SW480 (cell line): Measurements from ENCODE around the gene DYNC1H1.

Experiments used
- DNase-seq: peaks from one replicate; pipeline ENCODE4 v3.0.0-alpha.2; 2016; ENCODE audit warnings: low spot score

Gene DYNC1H1

DNA sequence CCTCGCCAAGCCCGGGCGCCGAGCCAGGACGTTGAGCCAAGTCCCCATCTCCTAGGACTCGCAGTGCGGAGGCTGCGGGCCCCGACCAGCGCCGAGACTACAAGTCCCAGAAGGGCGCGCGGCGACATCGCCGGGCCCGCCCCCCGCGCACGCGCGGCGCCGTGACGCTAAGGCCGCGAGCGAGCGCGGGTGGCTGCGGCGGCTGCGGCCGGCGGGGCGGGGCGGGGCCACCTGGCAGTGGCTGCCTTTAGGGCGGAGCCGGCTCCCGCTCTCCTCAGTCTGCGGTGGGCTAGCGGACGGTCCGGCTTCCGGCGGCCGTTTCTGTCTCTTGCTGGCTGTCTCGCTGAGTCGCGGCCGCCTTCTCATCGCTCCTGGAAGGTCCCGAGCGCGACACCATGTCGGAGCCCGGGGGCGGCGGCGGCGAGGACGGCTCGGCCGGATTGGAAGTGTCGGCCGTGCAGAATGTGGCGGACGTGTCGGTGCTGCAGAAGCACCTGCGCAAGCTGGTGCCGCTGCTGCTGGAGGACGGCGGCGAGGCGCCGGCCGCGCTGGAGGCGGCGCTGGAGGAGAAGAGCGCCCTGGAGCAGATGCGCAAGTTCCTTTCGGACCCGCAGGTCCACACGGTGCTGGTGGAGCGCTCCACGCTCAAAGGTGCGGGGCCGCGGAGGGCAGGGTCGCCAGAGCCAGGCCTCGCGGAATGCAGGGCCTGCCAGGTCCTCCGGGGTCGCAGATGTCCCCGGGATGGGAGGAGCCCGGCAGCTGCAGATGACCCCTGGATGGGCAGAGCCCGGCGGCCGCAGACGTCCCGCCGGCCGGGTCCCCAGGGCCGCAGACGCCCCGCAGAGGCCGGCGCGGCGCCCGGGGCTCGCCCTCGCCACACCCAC is at the start of gene DYNC1H1:
Gene DYNC1H1, plus strand, starts transcription at position 277 of the 884 bp plus-strand sequence. Its CDS starts 119 bp downstream, at position 396.
- DNase-seq, result peak; percentile 91

DNA sequence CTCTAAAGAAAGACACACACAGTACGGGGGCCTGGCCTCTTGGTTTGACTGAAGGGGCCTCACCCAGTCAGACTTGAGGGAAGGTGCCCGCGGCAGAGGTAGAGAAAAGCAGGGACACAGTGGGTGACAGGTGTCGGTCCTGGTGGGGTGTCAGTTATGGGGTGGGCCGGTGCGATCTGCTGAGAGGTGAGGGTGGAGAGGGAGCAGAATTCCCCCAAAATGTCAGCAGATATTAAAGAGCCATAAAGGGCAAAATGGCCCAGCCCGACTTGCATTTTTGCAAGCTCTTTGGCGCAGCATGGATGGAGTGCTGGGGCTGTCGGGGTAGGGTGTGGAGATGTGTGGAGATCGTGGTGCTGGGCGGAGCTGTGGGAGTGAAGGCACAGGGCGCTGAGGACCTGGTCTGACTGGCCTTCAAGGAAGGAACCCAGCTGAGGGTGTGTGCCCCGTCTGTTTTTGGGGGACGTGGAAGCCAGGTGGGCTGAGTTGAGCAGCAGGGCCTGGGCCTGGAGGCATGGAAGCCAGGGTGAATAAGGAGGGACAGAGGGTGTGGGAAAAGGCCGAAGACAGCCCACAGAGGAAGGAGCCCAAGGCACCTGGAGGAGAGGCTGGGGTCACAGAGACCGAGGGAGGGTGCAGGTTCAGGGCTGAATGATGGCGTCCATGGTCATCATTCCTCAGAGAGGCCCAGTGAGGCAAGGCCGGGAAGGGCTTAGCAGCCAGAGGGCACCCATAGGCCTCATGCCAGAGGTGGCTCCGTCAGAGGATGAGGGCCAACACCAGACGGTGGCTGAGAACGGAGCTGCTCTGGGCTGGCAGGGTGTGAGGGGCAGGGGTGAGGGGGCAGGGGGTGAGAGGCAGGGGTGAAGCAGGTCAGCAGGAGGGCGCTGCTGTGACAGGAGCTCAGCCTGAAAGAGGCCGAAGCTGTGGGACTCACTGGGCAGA is 48.2 kb upstream of the DYNC1H1 start:
- no peak for DNase-seq

DNA sequence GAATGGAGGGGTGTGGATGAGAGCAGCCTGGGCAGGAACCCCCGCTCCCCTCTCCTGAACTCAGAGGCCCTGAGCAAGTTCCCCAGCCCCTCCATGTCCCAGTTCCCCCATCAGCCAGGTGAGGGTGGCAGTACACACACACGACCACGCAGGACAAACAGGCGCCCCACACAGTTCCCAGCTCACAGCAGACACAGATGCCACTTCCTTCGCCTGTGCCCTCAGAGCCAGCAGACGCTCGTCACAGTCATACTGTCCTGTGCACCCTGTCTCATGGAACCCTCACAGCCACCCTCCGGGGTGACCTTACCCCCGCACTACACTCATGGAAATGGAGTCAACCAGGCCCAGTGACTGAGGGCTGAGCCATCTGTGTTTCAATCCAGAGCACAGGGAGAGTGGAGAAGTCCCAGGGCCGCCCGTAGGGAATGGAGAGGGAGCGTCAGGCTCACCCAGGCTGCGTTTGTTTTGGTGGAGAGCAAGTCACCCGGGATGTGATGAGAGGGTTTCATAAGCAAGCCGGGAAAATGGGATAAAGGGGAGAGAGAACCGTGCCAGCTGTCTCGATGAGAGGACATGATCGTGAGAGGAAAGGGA is 47.5 kb upstream of the DYNC1H1 start:
- no peak for DNase-seq

DNA sequence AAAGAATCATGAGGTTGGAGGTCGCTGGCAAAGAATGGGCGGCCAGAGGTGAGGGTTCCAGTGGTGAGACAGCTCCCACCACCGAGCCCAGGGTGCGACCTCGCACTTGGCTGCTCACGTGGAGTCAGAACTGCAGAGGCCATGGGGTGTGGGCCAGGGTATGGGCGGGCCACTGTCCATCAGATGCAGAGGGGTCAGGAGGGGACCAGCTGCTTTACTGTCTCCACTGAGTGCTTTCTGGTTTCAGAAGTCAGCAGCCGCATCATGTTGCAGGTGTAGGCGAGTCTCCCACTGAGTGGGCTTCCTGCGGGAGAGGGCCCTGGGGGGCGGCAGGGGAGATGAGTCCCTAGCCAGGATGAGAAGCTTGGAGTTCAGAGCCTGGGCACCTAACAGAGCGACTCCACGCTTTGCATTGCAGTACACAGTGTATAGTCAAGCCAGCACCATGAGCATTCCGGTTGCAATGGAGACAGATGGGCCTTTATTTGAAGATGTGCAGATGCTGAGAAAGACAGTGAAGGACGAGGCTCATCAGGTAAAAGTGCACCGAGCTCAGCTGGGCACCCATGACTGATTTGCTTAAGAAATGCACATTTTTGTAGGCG is 46.9 kb upstream of the DYNC1H1 start:
- DNase-seq, result no peak

DNA sequence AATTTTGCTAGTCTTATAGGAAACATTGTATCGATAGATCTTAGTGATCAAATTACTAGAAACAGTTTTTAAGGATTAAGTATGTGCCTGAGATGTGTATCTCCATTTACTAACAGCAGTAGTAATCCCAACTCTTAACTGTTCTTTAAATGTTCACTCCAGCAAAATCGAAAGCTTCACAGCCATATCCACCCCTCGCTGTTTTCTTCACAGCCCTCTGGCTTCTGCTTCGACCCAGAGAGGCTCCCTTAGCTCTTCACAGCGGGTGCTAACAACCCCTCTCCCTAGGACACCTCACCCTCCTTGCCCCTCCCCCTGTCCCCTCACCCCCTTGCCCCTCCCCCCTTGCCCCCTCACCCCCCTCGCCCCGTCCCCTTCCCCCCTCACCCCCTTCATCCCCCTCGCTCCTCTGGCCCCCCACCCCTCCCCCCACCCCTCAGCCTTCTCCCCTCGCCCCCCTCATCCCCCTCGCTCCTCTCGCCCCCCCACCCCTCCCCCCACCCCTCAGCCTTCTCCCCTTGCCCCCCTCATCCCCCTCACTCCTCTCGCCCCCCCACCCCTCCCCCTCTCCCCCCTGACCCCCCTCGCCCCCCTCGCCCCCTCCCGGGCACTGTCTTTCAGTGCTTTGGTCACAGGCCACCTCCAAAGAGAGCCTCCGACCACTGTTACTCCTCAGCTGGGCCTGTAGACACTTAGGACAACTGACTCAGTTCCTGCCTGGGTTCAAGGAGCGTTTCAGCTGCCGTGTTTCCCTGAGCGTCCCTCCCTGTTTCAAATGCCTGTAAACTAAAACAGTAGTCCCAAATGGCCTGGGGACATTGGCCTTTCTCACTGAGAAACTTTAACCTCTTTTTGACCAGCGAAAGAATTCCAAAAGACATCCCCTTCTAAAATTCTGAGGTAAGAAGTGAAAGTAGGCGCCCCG is 46.0 kb upstream of the DYNC1H1 start:
- no peak for DNase-seq

DNA sequence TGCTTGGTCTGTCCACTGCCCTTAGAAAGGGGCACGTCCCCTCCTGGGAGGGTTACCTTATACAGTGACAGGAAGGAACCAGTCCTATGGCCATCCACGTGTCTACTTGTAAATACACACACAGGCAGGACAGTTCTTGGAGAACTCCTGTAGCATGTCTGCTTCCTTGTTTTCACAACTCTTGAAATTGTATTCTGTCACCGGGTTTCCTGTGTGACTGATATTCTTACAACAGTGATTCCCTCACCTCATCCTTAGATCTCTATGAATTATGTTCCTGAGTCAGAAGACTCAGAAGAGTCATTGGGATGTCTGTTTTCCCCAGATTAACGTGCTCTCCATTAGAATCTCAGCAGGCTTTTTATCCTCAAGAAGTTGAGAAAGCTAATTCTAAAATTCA is 44.1 kb upstream of the DYNC1H1 start:
- no peak for DNase-seq

DNA sequence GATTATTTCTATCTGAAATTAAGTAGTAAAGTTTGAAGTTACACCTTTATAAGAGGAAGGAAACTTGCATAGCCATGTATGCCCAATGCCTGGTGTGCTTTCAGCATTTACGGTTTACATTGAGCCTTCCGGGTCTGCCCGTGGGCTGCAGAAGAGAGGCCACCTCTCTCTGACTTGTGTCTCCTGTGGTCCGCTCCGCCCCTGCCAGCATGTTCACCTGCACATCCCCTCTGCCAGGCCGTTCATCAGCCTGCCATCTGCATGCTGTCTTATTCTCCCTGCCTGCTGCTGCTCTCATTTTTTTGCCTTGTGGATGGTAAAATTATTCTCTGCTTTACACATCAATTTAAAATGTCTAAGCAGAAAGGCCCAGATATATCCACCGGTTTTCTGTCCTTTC is 41.5 kb upstream of the DYNC1H1 start:
- DNase-seq, result no peak

DNA sequence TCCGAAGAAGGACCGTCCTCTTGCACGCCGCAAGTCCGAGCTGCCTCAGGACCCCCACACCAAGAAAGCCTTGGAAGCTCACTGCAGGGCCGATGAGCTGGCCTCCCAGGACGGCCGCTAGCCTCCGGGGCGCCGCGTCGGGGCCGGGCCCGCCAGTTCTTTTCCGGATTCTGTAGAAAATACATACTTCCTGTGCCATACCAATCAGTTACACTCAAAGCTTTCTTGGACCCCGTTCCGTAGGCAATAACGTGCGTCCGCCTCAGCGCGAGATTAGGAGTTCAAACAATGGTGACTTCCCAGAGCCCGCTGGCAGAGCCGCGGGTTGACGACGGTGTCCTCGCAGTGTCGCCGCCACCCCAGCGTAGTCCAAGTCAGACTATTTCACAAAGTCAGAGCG is 39.2 kb upstream of the DYNC1H1 start:
- no peak for DNase-seq

DNA sequence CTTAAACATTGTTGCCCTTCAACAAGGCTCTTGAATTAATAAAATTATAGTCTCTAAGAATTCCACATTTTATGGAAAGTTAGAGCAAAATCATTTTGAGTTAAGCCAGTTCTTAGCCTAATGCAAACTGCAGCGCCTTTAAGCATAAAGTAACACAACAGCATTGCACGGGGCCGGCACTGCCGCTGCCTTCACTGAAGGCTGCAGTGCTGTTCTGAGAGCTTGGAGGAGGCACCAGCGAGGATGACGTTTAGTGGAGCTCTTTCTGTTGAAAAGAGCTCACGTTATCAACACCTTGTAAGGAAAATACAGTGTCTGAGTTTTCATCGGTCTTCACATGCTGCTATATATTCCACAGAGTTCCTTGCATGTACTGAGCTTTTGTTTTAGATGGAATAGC is 38.3 kb upstream of the DYNC1H1 start:
- no peak for DNase-seq

DNA sequence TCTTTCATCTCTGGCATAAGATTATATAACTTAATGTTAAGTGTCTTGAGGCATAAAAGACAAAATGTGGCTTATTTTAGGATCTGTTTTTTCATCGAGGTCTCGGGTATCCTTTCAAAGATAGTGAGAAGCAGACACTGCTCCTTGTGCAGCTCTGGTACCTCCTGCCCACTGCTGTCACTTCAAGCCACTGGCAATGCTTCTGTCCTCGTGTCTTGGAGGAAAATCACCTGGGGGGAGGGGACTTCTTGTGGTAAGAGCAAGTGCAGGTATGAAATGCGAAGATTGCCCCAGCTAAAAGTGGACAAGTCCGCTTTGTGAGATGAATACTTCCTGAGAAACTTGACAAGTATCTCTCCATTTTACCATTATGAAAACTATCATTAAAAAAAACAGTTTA is 37.8 kb upstream of the DYNC1H1 start:
- DNase-seq, result no peak

DNA sequence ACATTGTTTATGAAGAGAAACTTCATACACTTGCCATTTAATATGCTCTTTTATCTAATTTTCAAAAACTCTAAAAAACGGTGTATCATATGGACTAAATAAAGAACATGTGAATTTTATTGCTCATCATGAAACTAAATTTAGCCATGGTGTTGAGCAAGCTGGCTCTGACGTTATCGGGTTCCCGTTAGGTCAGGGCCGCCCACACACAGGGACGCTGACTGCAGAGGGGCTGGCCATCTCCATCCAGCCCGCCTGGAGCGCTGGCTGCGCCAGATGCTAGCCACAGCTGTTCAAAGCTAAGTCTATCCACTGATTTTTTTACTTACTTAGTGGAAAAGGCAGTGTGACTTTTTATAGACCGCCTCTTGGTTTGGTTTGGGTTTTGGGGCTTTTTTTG is 36.5 kb upstream of the DYNC1H1 start:
- DNase-seq, result no peak

DNA sequence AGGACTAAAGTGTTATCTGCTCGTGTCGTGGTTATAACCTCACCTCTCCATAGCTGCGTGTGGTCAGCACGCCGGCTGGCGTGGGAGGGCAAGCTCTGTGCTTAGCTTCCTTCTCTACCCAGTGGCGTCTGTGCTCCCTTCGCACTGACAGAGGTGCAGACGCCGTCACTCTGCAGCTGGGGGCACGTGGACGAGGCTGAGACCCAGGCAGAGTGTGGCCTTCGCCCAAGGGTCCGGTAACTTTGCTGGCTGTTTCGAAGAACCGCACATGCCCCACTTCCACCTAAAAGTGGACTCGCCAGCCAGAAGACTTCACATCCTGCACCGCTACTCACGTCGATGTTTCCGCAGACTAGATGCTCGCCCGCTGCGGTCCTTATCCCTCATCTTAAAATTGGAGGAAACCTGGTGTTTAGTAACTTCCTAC is 35.9 kb upstream of the DYNC1H1 start:
- DNase-seq, result no peak

DNA sequence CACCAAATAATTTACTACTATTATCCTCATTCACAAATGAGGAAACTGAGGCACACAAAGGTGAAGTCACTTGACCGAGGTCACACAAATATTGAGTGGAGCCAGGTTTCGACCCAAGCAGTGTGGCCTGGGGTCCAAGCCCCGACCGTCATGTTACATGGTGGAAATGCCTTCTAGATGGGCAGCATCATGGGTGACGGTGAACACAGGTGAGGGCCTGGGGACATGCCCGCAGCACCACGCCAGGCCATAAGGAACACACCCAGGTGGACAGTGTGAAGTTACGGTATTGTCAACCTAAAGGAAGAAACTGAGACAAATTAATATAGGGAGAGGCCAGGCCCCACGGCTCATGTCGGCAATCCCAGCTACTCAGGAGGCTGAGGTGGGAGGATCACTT is 35.3 kb upstream of the DYNC1H1 start:
- DNase-seq, result no peak

DNA sequence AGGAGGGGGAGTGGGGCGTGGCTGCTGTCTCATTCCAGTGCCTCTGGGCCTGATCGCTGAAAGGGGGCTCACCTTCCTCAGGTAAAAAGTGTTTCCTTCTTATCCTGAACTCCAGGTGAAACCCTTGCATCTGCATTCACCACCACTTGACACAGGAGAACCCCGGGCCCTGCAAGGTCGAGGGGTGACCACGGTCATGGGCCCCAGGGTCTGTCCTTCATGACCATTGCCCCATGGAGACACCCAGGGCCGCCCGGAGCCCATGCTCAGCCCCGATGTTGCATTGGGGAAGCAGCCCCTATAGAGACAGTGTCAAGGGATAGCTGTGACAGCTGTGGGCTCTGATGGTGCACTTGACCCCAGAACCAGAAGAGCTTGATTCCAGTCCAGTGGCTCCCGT is 34.4 kb upstream of the DYNC1H1 start:
- DNase-seq, result no peak

DNA sequence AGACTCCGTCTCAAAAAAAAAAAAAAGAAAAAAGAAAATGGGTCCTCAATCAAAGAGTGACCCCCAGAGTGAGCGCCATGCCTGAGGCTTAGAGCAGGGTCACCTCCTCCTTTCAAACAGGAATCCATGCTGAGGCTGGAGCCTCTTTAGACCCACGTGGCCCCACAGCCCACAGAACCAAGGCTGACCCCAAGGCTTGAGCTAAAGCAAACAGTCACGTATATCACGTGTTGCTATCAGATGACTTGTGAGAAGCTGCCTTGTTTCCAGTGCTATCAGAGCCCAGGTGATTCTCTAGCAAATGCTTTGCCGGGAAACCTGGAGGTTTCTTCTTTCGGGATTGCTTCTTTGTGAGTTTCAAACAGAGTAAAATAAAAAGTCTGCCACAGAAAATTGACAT is 31.7 kb upstream of the DYNC1H1 start:
- no peak for DNase-seq

DNA sequence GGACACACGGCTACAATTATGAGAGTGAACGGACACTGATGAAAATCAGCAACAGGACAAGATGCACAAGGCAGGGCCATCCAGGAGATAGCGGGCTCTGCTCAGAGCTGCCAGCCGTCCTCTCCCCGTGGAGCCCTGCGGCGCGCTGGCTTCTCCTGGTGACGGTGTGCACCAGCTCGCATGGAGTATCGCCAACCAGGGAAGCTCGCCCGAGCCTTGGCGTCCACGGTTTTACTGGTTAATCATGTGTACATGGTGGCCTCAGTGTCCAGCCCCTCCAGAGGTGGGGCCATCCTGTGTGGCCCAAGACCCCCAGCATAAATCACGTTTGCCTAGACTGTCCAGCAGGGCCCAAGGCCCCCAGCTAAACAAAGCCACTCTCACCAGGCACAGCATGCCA is 31.2 kb upstream of the DYNC1H1 start:
- DNase-seq, result no peak

DNA sequence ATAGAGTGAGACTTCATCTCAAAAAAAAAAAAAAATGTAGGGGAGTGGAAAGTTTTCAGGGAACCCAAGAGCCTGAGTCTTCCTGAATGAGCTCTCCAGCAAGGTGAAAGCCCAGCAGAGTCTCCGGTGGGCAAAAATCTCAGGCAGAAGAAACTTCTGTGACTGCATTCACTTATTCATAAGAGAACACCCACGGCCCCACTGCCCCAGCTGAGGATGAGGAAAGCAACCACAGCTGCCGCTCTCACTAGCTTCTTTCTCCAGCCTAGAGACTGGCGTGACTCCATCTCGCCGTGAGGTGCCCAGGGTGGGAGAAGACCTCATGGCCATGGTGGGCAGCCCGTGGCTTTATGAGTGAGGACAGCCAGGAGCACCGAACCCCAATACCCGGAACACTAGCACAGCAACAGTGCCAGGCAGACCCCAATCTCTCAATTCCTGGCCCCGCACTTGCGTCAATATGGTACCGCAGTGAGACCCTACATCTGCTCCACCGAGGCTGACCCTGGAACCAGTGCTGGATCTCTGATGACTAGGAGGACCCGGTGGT is 29.7 kb upstream of the DYNC1H1 start:
- DNase-seq, result no peak

DNA sequence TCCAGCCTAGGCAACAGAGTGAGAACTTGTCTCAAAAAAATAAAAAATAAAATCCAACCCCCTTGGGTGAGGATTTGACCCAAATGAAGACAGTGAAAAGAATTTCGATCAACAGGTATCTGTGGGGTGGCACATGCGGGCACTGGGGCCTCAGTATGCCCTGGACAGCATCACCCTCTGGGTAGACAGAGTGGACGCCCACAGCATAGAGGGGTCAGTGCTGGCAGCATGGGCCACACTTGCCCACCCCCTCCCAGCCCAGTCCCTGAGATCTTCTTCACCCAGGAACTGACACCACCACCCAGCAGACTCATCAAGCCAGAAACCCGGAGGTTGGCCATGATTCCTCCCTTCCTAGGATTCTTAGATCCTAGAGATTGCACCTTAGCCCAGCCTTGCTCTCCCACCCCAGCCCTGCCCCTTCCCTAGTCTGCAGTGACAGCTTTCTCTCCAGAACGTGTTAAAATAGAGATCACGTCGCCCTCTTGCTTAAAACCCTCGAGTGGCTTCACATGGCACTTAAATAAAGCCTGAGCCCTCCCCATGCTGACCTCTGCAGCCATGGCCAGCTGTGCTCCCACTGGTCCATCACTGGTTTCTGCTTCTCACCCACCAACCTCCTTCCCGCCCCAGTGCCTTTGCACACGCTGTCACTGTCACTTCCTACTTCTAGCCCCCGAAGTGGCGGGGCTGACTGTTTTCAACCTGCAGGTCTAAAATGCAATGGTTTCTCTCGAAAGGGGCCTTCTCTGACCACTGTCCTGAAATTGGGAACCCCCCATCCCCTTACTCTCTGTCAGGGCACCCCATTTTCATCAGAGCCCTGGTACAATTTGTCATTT is 26.2 kb upstream of the DYNC1H1 start:
- no peak for DNase-seq

DNA sequence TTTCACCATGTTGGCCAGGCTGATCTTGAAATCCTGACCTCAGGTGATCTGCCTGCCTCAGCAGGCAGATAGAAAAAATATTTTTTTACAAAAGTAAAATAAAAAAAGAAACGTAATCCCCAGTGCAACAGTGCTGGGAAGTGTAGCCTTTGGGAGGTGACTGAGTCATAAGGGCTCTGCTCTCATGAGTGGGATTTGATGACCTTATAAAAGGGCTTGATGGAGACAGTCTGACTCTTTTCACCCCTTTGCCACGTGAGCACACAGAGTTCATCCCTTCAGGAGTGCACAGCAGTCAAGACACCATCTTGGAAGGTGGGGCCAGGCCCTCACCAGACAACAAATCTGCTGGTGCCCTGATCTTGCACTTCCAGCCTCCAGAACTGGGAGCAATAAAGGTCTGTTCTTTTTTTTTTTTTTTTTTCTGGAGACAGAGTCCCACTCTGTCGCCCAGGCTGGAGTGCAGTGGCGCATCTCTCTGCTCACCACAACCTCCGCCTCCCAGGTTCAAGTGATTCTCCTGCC is 24.7 kb upstream of the DYNC1H1 start:
- DNase-seq, result no peak

DNA sequence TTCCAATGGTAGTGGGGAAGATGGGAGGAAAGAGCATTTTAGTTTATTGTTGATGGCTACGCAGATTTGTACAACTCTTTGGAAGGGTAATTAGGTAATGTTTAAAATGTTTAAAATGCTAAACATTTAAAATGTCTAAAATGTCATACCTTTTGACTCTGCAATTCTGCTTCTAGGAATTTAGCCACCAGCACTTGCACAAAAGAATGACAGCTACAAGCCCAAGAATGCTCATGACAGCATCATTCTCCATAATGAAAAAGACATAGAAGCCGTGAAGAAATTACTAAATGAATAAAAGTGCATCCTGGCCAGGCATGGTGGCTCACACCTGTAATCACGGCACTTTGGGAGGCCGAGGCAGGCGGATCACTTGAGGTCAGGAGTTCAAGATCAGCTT is 19.9 kb upstream of the DYNC1H1 start:
- DNase-seq, result no peak
